IMR-90 (cell line): ENCODE measurements around the gene PPP1R14B. TPM values are rescaled to one million over a fixed set of nuclear protein-coding genes. Genes with fewer than 3 reads are reported as not detected.

Experiments
- ATAC-seq: fragments of 200-7000 bp; cut with Tn5 transposase; 2 replicates; pipeline ENCODE4 v1.9.1; 2020; ENCODE audit warnings: low read depth, mild to moderate bottlenecking, moderate library complexity
- BruUV-seq: library from RNA; stranded (reverse); fragments of 400-500 nt; replicated peaks from 2 replicates; lab custom pipeline; 2021; lab: Mats Ljungman, UMichigan
- CTCF ChIA-PET: fragments of 300-600 bp; formaldehyde crosslinking; extraction: SDS; loops from one replicate; lab custom pipeline; 2021; ENCODE audit warnings: antibody characterized with exemption; lab: Yijun Ruan, JAX
- POLR2A ChIA-PET: fragments of 300-600 bp; sonication (Branson Sonifier 250); formaldehyde crosslinking; loops from one replicate; lab custom pipeline; 2022; ENCODE audit warnings: antibody characterized with exemption; ENCODE audit not compliant: unreplicated experiment; lab: Charles Lee
- DNase-seq: peaks from one replicate; pipeline ENCODE4 v3.0.0; 2013
- H2AFZ ChIP-seq: replicated peaks from 2 replicates; pipeline ENCODE3; 2013; ENCODE audit warnings: low read length, mild to moderate bottlenecking; ENCODE audit not compliant: poor library complexity
- H2AK5ac ChIP-seq: 2 replicates; pipeline ENCODE4 v1.6.1; 2013; ENCODE audit warnings: low read depth, low read length, inconsistent platforms
- H2AK9ac ChIP-seq: replicated peaks from 2 replicates; pipeline ENCODE3; 2013; ENCODE audit warnings: mild to moderate bottlenecking, low read depth, low read length, moderate library complexity; ENCODE audit not compliant: poor library complexity
- H2BK120ac ChIP-seq: 2 replicates; pipeline ENCODE4 v1.6.1; 2013; ENCODE audit warnings: low read depth, low read length, inconsistent platforms
- H2BK15ac ChIP-seq: 3 replicates; pipeline ENCODE4 v1.6.1; 2013; ENCODE audit warnings: low read depth, low read length, inconsistent platforms
- H2BK20ac ChIP-seq: 2 replicates; pipeline ENCODE4 v1.6.1; 2013; ENCODE audit warnings: low read depth, mild to moderate bottlenecking, inconsistent platforms, low read length, moderate library complexity
- H2BK5ac ChIP-seq: 2 replicates; pipeline ENCODE4 v1.6.1; 2013; ENCODE audit warnings: mild to moderate bottlenecking, low read depth, low read length, inconsistent platforms; ENCODE audit not compliant: poor library complexity, severe bottlenecking
- H3K14ac ChIP-seq: replicated peaks from 2 replicates; pipeline ENCODE4 v1.6.1; 2013; ENCODE audit warnings: low read depth, low read length, inconsistent platforms
- H3K18ac ChIP-seq: 2 replicates; pipeline ENCODE4 v1.6.1; 2013; ENCODE audit warnings: low read depth, low read length, control low read depth
- H3K23ac ChIP-seq: 2 replicates; pipeline ENCODE4 v1.6.1; 2013; ENCODE audit warnings: low read depth, low read length, inconsistent platforms
- H3K27ac ChIP-seq: 2 replicates; pipeline ENCODE4 v1.5.1; 2013; ENCODE audit warnings: mild to moderate bottlenecking, control low read depth, low read length; ENCODE audit not compliant: insufficient read depth
- H3K27me3 ChIP-seq: 2 replicates; pipeline ENCODE4 v1.6.1; 2013; ENCODE audit warnings: low read length; ENCODE audit not compliant: control insufficient read depth, insufficient read depth
- H3K36me3 ChIP-seq: 2 replicates; pipeline ENCODE4 v1.6.1; 2013; ENCODE audit warnings: low read length, mixed read lengths; ENCODE audit not compliant: control insufficient read depth, insufficient read depth
- H3K4ac ChIP-seq: 2 replicates; pipeline ENCODE4 v1.6.1; 2013; ENCODE audit warnings: low read depth, low read length, inconsistent platforms
- H3K4me1 ChIP-seq: 2 replicates; pipeline ENCODE4 v1.6.1; 2013; ENCODE audit warnings: low read length, mixed read lengths; ENCODE audit not compliant: control insufficient read depth, insufficient read depth
- H3K4me2 ChIP-seq: 2 replicates; pipeline ENCODE4 v1.6.1; 2013; ENCODE audit warnings: low read depth, mild to moderate bottlenecking, control low read depth, low read length, moderate library complexity
- H3K4me3 ChIP-seq: 2 replicates; pipeline ENCODE4 v1.5.1; 2013; ENCODE audit warnings: low read depth, mild to moderate bottlenecking, control low read depth, low read length, moderate library complexity; ENCODE audit not compliant: insufficient read depth
- H3K56ac ChIP-seq: 2 replicates; pipeline ENCODE4 v1.6.1; 2013; ENCODE audit warnings: low read length, inconsistent platforms; ENCODE audit not compliant: insufficient read depth; ENCODE audit errors: extremely low read depth
- H3K79me1 ChIP-seq, 2 experiments: 2 replicates each; pipeline ENCODE4 v1.6.1; 2013; ENCODE audit warnings: low read length in 2 of 2, inconsistent platforms in 1 of 2, low read depth in 1 of 2
- H3K9ac ChIP-seq: 2 replicates; pipeline ENCODE4 v1.6.1; 2013; ENCODE audit warnings: low read depth, low read length, control low read depth
- H3K9me1 ChIP-seq: 2 replicates; pipeline ENCODE4 v1.6.1; 2013; ENCODE audit warnings: low read length, inconsistent platforms; ENCODE audit not compliant: insufficient read depth
- H3K9me3 ChIP-seq: 2 replicates; pipeline ENCODE4 v1.6.1; 2013; ENCODE audit warnings: low read length; ENCODE audit not compliant: control insufficient read depth, insufficient read depth
- H4K20me1 ChIP-seq: 2 replicates; pipeline ENCODE4 v1.6.1; 2013; ENCODE audit warnings: low read length, inconsistent platforms; ENCODE audit not compliant: insufficient read depth
- H4K5ac ChIP-seq: 2 replicates; pipeline ENCODE4 v1.6.1; 2013; ENCODE audit warnings: mild to moderate bottlenecking, low read depth, low read length, control low read depth
- H4K8ac ChIP-seq, 2 experiments: 2 replicates each; pipeline ENCODE4 v1.6.1; 2013; ENCODE audit warnings: low read depth in 2 of 2, low read length in 2 of 2, control low read depth in 1 of 2, inconsistent platforms in 1 of 2
- H4K91ac ChIP-seq: 2 replicates; pipeline ENCODE4 v1.6.1; 2013; ENCODE audit warnings: low read depth, low read length, inconsistent platforms; ENCODE audit not compliant: insufficient read depth
- CHD1 ChIP-seq: IDR thresholded peaks from 2 replicates; pipeline ENCODE4 v1.6.1; 2012; ENCODE audit warnings: low read depth, low read length, improper control_type of control experiment
- CTCF ChIP-seq: conservative IDR thresholded peaks from 2 replicates; pipeline ENCODE4 v1.5.1; 2012; ENCODE audit warnings: mild to moderate bottlenecking, low read depth, low read length, improper control_type of control experiment
- ELK1 ChIP-seq: fragments of 150-350 bp; IDR thresholded peaks from 2 replicates; pipeline ENCODE4 v1.6.1; 2016; ENCODE audit warnings: low read depth, mild to moderate bottlenecking, low read length, moderate library complexity, borderline replicate concordance
- FOS ChIP-seq: fragments of 150-350 bp; IDR thresholded peaks from 2 replicates; pipeline ENCODE4 v1.6.1; 2016; ENCODE audit warnings: low read depth, low read length
- MAFK ChIP-seq: IDR thresholded peaks from 2 replicates; pipeline ENCODE4 v1.6.1; 2012; ENCODE audit warnings: low read depth, low read length, improper control_type of control experiment
- NFE2L2 ChIP-seq: fragments of 150-350 bp; IDR thresholded peaks from 2 replicates; pipeline ENCODE4 v1.6.1; 2016; ENCODE audit warnings: low read depth, mild to moderate bottlenecking, low read length
- POLR2A ChIP-seq: IDR thresholded peaks from 2 replicates; pipeline ENCODE4 v1.6.1; 2012; ENCODE audit warnings: mild to moderate bottlenecking, low read depth, low read length
- RAD21 ChIP-seq: IDR thresholded peaks from 2 replicates; pipeline ENCODE4 v1.6.1; 2012; ENCODE audit warnings: low read length, improper control_type of control experiment
- RCOR1 ChIP-seq: IDR thresholded peaks from 2 replicates; pipeline ENCODE4 v1.6.1; 2012; ENCODE audit warnings: mild to moderate bottlenecking, low read length, improper control_type of control experiment; ENCODE audit not compliant: insufficient replicate concordance
- RFX5 ChIP-seq: IDR thresholded peaks from 2 replicates; pipeline ENCODE4 v1.8.0; 2012; ENCODE audit warnings: low read depth, mild to moderate bottlenecking, low read length, moderate library complexity
- SMC3 ChIP-seq: fragments of 150-350 bp; IDR thresholded peaks from 2 replicates; pipeline ENCODE4 v1.6.1; 2016; ENCODE audit warnings: low read depth, mild to moderate bottlenecking, antibody characterized with exemption, low read length, moderate library complexity
- USF2 ChIP-seq: fragments of 150-350 bp; IDR thresholded peaks from 2 replicates; pipeline ENCODE4 v1.6.1; 2017; ENCODE audit warnings: mild to moderate bottlenecking, antibody characterized with exemption, low read length, low read depth
- WGBS, 2 experiments: methylation state at CpG; one replicate each; pipeline versions ENCODE4 v1.1.5 to v1.1.7; 2013; ENCODE audit warnings: missing lambda C conversion rate in 2 of 2; ENCODE audit not compliant: insufficient read length in 1 of 2; ENCODE audit errors: extremely low coverage in 2 of 2; 5-methylcytosine and 5-hydroxymethylcytosine counted together
- dilution Hi-C: fragments of 300-500 bp; cut with HindIII; formaldehyde crosslinking; loops from one replicate; pipeline ENCODE4 v1.14.3; 2018; ENCODE audit warnings: low sequenced_read_pairs; ENCODE audit not compliant: unreplicated experiment
- in situ Hi-C: fragments of 300-500 bp; cut with MboI; formaldehyde crosslinking; loops from 3 replicates; pipeline ENCODE4 v1.14.3; 2019; ENCODE audit warnings: low sequenced_read_pairs, inconsistent platforms, mixed read lengths
- intact Hi-C: fragments of 100-400 bp; cut with micrococcal nuclease; formaldehyde crosslinking; loops from 2 replicates; pipeline ENCODE4 v1.10.0; 2022
- polyA plus RNA-seq, 3 experiments: library from polyadenylated mRNA; depleted of rRNA; stranded (reverse); fragments of >200 nt; gene quantifications; 2 replicates each; pipeline ENCODE4 v1.2.3, GENCODE V29; 2012; ENCODE audit warnings: low replicate concordance in 1 of 3
- total RNA-seq: library from RNA; depleted of rRNA; stranded (reverse); fragments of >200 nt; gene quantifications from 2 replicates; pipeline ENCODE4 v1.2.3, GENCODE V29; 2012

PPP1R14B gene
- total and polyA plus RNA-seq, 2 of the 4 experiments (the other 2 are of a cell fraction), result 176 to 257 TPM

- no peak for TF ChIP-seq NFE2L2
- TF ChIP-seq FOS, result no peak
These were observed 3.0 kb upstream of the PPP1R14B start (continued) for GRCh38 chr11:64249563-64250414.

GRCh38 chr11:64249038-64249437, 2.3 kb upstream of the PPP1R14B start:
- BruUV-seq, result no TSS peak
- no peak overlapping the region for H3K9ac ChIP-seq
- peaks cover 8 to 36% of the 10 kb centered on the region in 2 experiments for H3K79me1 ChIP-seq
- no peaks in the 10 kb centered on the region for H3K9me1 ChIP-seq
- H3K4me2 ChIP-seq, result no peak overlapping the region
- POLR2A ChIA-PET, result interaction anchor here (0.9 kb wide), 1 partner anchor 19 kb away, joined by 3 read pairs; no protein-coding TSS in a partner anchor
- H2BK15ac ChIP-seq, result no peak overlapping the region
- CTCF ChIA-PET, result no interaction called here
- H4K8ac ChIP-seq, result no peak overlapping the region
- no peaks in the 10 kb centered on the region for H3K27me3 ChIP-seq
- ATAC-seq (no peak), DNase-seq (no peak)
- H3K4ac ChIP-seq, result no peak overlapping the region; the same call in 1 of the 2 replicates
- no peak overlapping the region for H2BK20ac ChIP-seq
- no peak overlapping the region for H3K18ac ChIP-seq
- H4K5ac ChIP-seq, result no peak overlapping the region
- H3K23ac ChIP-seq, result no peak overlapping the region
- H2AK9ac ChIP-seq, result no peak overlapping the region
- H3K9me3 ChIP-seq, result no peaks in the 10 kb centered on the region
- no peak overlapping the region for H2BK120ac ChIP-seq
- peaks cover 21% of the 10 kb centered on the region for H4K20me1 ChIP-seq
- H3K27ac ChIP-seq, result no peak overlapping the region
- H3K4me3 ChIP-seq, result no peak overlapping the region
- in situ Hi-C loops, result no loop called here
- WGBS, 2 experiments, result 100% methylated on average over 2 of the region's 4 CpGs; no CpG with 5 or more reads in 1 of the 2 experiments
- H2BK5ac ChIP-seq, result no peak overlapping the region
- H3K4me1 ChIP-seq, result peaks cover 13% of the 10 kb centered on the region
- no peak overlapping the region for H2AK5ac ChIP-seq
- no peak overlapping the region for H3K14ac ChIP-seq
- dilution Hi-C loops, result no loop called here
- peak overlapping the region; percentile 41; the same call in 1 of the 2 replicates for H4K91ac ChIP-seq
- H3K36me3 ChIP-seq, result peaks cover 3% of the 10 kb centered on the region; the same call in 1 of the 2 replicates
- no peak overlapping the region for H2AFZ ChIP-seq
- H3K56ac ChIP-seq, result no peak overlapping the region
- intact Hi-C loops, result no loop called here
- no peak for TF ChIP-seq CHD1
- no peak for TF ChIP-seq FOS
- TF ChIP-seq MAFK, result no peak
- TF ChIP-seq SMC3, result no peak
- no peak for TF ChIP-seq ELK1
- TF ChIP-seq CTCF, result no peak
- no peak for TF ChIP-seq USF2
- no peak for TF ChIP-seq RAD21
- no peak for TF ChIP-seq RFX5
- no peak for TF ChIP-seq POLR2A
- no peak for TF ChIP-seq RCOR1
- TF ChIP-seq NFE2L2, result no peak
